GM21786 (cell line): Measurements from ENCODE around the gene NDOR1.

ENCODE experiments used
- ATAC-seq: cut with Tn5 transposase; IDR thresholded peaks from one replicate; pipeline ENCODE4 v1.9.1; 2021; ENCODE audit not compliant: unreplicated experiment

The NDOR1 gene

DNA sequence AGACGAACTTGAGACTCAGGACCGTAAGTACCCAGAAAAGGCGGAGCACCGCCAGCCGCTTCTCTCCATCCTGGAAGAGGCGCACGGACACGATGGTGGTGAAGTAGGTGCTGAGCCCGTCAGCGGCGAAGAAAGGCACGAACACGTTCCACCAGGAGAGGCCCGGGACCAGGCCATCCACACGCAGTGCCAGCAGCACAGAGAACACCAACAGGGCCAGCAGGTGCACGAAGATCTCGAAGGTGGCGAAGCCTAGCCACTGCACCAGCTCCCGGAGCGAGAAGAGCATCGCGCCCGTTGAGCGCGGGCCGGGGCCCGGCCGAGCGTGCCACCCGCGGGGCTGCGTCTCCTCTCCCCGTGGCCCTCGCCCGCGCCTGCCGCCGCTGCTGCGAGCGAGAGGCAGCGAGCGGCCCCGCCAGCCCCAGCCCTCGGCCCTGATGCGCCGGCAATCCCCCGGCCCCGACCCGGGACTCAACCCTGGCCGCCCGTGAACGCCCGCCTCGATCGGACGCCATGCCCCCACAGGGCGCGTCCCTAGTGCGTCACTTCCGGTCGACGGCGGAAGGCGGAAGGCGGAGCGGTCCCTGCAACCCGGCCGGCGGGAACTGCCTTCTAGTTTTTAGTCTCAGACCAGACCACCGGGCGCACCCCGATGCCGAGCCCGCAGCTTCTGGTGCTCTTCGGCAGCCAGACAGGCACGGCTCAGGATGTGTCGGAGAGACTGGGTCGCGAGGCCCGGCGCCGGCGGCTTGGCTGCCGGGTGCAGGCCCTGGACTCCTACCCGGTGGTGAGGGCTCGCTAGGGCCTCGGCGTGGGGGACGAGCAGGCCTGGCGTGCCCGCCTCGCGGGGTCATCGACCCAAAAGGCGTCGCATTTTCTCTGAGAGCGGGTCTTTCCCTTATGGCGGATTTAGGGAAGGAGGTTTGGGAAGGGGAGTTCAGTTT is at the start of gene NDOR1, which contains the start of gene TMEM203:
NDOR1 (plus strand) TSS at position 575 of the 944 bp plus-strand sequence; CDS start at position 653, 78 bp downstream.
TMEM203 (minus strand) TSS at position 523 of the 944 bp plus-strand sequence; CDS start at position 289, 234 bp downstream.
- ATAC-seq: no peak

DNA sequence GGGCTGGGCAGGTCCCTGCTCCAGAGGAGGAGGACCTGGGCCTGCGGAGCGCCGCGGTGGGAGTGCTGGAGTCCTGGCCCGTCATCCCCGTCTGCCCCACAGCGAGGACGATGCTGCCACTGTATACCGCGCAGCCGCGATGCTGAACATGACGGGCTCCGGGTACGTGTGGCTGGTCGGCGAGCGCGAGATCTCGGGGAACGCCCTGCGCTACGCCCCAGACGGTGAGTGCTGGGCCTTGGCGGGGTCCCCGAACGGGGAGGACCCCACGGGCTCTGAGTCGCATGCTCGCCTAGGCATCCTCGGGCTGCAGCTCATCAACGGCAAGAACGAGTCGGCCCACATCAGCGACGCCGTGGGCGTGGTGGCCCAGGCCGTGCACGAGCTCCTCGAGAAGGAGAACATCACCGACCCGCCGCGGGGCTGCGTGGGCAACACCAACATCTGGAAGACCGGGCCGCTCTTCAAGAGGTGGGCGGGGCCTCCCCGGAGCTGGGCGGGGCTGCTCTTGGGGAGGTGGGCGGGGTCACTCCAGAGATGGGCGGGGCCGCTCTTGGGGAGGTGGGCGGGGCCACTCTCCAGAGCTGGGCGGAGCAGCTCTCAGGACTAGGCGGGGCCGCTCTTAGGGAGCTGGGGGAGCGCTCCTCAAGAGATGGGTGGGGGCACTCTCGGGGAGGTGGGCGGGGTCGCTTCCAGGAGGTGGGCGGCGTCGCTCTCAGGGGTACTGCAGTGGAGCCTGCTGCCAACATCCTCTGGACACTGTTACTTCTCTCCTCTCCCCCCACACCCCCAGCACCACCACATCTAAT is 48.7 kb upstream of the NDOR1 start:
- no peak for ATAC-seq

DNA sequence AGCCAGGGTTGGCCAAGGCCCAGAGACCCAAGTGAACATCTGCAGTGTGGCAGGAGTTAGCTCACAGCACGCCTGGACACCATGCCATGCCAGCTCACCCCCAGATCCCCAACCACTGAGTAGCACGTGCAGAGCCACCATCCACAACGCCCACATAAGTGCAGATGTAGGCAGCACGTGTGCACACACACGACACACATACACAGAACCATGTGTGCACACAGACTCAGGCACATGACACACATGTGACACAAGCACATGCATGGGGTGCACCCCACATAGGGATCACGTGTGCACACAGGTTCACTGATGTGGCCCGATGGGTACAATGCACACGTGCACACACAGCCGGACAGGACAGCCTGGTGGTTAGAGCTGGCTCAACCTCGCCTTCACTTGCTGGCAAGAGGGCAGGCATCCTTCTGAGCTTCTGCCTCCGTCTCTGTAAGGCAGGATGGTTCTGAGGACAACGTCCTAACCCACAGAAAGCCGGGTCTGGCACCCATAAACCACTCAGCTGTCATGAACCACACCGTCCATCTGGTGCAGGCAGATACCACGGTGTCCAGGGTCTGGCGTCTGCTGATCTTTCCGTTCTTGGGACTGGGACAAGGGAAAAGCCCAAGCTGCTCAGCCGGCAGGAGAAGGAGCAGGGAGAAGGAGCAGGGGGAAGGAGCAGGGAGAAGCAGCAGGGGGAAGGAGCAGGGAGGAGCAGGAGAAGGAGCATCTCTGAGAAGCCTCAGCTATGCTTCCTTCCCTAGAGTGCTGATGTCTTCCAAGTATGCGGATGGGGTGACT is 47.7 kb upstream of the NDOR1 start:
- no peak for ATAC-seq

DNA sequence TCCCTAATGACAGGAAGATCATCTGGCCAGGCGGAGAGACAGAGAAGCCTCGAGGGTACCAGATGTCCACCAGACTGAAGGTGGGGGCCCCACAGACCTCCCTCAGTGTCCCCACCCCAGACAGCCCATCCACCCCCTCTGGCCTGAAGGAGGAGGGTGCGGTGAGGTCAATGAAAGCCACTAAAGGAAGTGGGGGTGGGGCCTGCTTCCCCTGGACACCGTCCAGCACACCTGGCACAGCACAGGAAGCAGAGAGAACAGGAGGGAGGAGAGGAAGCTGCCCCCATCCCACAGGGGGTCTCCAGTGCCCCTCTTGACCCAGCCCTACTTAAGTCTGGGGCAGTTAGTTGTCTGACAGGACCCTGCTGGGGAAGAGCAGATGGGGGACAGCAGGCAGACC is 46.9 kb upstream of the NDOR1 start:
- ATAC-seq: no peak

DNA sequence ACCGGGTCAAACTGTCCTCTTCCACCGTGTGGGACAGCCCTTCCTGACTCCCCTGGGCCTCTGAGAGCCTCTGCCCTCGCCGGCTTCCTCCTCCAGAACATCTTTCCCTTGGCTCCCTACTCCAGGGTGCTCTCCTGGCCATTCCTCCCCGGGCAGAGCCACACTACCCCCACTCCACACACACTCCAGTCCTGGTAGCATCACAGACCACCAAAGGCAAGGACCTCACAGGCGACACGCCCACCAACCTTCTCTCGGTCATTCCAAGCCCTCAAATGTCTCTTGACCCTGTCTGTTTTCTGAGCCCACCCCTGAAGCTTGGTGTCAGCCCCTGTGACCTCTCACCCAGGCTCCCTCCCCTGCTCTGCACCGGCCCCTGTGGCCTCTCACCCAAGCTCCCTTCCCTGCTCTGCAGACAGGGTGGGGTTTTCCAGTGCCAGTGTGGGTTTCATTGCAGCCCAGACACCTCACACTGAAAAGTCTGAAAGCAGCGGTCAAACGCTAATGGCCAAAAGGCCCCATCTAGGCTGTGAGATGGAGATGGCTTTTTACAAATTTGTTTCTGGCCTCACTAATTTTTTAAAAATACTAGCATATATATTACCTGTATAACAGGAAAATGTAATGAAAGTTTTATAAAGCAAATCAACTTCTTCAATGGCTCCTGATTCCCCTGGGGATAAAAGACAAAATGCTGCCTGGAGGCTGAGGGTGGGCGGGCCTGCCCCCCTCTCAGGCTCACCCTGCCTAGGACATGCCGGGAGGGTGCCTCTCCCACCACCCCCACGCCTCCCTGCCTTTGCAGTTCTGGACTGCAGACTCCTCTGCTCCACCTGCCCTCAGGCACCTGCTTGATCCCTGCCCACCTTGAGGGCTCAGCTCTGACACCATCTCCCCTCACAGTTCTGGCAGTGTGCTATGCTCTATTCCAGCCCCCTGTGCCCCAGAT is 46.1 kb upstream of the NDOR1 start:
- no peak for ATAC-seq

DNA sequence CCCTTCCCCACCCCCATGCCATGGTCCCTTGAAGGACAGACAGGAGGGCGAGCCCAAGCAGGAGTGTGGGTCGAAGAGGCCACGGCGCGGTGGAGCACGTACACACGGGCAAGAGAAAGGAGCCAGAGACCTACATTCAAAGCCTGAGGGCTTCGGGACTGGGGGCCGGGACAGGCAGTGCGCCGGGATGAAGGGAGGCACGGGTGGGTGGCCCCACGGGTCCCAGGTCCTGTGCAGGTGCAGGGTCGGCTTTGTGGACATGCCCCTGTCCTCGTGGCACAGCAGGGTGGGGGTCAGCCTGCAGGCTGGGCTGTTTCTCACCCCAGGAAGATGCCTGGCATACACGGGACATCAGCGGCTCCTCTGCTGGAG is 45.5 kb upstream of the NDOR1 start:
- no peak for ATAC-seq

DNA sequence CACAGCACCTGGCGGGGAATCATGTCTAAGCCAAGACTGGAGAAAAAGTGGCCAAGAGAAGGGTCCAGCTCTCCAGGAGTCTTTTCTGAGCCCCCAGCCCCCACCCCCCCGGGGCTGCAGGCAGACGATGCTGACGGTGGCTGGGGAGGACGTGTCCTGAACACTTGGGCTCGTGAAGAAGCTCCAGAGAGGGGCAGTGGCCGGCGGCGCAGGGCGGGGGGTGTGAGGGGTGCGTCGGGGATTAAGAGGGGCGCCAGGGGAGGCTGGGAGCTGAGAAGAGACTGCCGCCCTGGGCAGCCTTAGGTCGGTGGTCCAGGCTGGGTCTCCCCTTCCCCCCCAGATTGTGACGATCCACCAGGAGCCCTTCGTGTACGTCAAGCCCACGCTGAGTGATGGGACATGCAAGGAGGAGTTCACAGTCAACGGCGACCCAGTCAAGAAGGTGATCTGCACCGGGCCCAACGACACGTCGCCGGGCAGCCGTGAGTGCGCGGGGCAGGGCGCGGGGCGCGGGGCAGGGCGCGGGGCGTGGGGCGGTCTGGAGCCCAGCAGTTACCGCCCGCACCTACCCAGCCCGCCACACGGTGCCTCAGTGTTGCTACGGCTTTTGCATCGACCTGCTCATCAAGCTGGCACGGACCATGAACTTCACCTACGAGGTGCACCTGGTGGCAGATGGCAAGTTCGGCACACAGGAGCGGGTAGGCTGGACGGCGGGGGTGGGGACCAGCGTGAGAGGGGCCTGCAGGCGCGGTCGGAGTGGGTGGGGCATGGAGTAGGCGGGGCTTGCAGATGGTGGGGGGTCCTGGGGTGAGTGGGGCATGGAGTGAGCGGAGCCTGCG is 44.6 kb upstream of the NDOR1 start:
- no peak for ATAC-seq

DNA sequence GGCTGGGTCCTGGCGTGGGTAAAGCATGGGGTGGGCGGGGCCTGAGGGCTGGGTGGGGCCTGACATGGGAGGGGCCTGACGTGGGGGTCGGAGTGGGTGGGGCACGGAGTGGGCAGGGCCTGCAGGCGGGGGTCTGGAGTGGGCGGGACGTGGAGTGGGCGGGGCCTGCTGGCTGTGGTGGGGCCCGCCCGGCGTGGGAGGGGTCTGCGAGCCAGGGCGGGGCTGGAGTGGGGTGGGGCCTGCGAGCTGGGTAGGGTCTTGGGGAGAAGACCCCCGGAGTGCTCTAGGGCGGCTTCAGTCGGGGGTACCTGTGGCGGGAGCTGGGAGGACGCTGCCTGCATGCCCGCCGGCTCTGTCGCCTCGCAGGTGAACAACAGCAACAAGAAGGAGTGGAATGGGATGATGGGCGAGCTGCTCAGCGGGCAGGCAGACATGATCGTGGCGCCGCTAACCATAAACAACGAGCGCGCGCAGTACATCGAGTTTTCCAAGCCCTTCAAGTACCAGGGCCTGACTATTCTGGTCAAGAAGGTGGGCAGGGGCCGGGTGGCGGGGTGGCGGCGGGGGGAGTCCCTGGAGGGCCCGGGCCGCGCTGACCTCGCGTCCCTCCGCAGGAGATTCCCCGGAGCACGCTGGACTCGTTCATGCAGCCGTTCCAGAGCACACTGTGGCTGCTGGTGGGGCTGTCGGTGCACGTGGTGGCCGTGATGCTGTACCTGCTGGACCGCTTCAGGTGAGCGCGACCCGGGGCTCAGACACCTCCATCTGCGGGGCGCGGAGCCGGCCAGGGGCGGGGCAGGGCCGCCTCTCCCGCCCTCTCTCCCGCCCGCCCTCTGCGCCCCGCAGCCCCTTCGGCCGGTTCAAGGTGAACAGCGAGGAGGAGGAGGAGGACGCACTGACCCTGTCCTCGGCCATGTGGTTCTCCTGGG is 43.7 kb upstream of the NDOR1 start:
- no peak for ATAC-seq

DNA sequence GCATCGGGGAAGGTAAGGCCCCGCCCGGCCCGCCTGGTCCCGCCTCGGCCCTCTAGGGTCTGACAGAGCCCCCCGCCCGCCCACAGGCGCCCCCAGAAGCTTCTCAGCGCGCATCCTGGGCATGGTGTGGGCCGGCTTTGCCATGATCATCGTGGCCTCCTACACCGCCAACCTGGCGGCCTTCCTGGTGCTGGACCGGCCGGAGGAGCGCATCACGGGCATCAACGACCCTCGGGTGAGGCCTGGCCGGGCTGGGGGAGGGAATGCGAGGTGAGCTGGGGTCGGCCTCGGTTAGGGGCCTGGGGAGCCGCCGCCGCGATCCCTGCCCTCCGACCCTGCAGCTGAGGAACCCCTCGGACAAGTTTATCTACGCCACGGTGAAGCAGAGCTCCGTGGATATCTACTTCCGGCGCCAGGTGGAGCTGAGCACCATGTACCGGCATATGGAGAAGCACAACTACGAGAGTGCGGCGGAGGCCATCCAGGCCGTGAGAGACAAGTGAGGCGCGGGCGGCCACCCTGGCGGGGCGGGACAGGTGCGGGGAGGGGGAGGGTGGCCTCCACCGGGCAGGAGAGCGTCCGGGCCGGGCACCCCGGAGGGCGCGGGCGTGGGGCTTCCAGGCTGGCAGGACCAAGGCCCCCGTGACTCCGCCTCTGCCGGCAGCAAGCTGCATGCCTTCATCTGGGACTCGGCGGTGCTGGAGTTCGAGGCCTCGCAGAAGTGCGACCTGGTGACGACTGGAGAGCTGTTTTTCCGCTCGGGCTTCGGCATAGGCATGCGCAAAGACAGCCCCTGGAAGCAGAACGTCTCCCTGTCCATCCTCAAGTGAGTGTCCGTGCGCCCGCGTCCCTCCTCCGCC is 42.8 kb upstream of the NDOR1 start:
- no peak for ATAC-seq

DNA sequence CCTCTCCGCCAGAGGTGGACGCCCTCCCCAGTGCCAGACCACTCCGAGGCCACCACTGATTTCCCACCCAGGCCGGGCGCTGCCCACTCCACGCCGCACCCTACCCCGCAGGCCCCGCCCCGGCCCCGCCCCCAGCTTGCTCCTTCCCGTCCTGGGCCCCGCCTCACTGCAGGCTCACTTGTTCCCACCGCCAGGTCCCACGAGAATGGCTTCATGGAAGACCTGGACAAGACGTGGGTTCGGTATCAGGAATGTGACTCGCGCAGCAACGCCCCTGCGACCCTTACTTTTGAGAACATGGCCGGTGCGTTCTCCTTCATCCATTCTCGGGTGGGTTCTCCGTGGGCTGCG is 42.2 kb upstream of the NDOR1 start:
- no peak for ATAC-seq

DNA sequence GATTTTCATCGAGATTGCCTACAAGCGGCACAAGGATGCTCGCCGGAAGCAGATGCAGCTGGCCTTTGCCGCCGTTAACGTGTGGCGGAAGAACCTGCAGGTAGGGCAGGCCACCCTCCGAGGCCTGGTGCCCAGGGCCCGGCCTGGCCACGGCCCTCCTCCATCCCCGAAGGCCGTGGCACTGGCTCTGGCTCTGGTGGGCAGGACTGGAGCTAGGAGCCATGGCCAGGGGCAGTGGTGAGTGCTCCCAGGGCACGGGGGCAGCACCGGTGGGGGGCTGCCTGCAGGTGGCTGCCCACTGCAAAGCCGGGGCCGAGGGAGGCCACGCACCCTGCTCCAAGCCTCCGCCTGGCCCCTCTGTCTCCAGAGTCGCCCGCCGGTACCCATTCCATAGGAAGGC is 41.7 kb upstream of the NDOR1 start:
- no peak for ATAC-seq

DNA sequence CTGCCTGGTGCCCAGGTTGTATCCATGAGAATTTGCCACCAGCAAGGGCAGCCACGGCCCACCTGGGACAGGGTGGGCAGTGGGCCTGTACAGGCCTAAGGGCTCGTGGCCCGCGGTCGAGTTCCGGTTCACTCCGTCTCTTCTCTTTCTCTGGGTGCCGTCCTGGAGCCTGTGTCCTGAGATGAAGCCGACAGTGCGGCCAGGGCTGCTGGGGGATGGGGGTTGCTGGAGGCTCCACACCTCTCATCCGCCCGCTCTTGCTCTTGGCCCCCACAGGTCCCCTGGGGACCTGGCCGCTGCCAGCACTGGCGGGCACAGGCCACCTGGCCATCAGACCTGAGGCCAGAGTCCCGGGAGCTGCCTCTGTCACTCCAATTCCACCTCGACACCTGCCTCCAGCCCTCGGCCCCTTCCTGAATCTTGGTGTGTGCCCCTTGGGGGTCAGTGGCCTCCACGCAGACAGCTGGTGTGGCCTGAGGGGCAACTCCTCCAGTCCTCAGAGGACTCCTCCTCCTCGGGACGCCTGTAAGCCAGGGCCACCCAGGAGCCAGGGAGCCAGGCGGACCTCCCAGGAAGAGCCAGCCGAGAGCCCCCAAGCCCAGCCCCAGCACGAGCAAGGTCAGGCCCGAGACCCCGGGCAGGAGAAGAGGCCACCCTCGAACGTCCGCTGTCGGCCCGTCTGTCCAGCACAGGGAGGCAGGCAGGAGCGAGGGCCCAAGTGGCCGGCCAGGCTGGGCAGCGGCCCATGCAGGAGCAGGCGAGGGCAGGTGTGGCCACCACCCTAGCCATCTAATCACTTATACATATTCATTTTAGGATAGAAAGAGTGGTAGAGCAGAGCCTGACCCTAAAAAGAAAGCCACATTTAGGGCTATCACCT is 40.9 kb upstream of the NDOR1 start:
- no peak for ATAC-seq

DNA sequence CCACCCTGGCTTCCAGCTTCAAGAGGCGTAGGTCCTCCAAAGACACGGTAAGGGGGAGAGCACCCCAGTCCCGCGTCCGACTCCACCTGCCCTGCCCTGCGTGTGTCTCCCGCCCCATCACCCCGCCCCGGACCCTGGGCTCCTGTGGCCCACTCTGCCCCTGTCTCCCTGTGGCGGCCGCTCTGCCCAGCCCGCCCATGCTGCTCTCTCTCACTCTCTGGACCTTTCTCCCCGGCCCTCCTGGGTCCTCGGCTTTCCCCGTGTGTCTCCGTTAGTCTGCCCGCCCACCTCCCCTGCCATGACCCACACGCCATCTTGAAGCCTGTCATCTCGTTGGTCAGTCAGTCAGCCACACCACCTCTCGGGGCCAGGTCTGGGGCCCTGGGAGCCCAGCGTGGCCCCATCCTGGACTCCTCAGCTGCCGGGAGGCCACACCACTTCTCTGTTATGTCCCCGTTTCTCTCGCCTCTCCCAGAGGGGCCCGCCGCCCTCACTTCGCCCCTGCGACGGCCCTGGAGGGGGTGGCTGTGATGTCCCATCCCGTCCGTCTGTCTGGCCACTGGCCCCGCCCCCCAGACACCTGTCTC is 40.2 kb upstream of the NDOR1 start:
- ATAC-seq: no peak

DNA sequence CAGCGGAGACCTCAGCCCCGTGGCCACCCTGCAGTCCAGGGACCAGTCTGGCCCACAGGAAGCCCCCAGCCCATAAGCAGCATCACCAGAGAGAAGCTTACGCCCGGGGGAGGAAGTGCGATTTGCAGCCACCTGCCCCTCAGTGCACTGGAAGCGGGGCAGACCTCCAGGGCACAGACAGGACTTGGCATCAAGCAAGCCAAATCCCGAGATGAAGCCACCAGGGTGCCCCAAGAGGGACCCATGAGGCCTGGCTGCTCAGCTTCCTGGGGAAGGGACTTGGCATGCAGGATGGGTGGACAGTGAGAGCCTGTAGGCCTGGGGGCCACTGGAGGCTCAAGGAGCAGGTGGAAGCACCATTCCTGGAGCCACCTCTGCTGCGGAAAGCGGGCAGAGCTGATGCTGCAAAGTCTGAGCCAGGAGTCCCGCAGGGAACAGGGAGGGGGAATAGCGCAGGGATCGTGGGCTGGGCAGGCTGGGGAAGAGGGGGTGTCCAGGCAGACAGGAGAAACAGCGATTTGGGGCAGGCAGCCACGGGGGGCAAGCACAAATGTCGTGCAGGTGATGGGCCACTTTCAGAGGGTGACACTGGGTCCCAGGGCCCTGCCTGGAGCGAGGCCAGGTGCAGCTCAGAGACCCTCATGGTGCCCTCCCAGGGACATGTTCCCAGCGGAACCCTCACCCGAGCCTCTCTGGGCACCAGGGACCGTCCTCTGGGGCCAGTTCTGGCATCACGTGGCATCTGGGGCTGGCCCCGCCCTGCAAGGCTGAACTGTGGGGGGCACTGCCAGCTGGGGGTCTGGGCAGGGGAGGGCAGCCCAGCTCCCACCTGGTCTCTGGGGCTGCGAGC is 38.9 kb upstream of the NDOR1 start:
- no peak for ATAC-seq

DNA sequence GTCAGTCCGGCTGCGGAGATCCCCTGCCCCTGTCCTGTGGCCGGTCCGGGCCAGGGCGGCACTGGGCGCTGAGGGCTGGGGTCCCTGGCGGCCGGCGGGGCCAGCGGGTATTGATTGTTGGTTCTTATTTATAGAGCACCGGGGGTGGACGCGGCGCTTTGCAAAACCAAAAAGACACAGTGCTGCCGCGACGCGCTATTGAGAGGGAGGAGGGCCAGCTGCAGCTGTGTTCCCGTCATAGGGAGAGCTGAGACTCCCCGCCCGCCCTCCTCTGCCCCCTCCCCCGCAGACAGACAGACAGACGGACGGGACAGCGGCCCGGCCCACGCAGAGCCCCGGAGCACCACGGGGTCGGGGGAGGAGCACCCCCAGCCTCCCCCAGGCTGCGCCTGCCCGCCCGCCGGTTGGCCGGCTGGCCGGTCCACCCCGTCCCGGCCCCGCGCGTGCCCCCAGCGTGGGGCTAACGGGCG is 38.2 kb upstream of the NDOR1 start:
- ATAC-seq: no peak
